Epithelial cell of proximal tubule (primary cell): ENCODE data around the gene ASB14. TPM values are rescaled to one million over a fixed set of nuclear protein-coding genes. Genes with fewer than 3 reads are reported as not detected.

Experiments used
- DNase-seq: peaks from one replicate; pipeline ENCODE4 v3.0.0-alpha.2; 2011; ENCODE audit warnings: low read depth
- H3K4me3 ChIP-seq: 2 replicates; pipeline ENCODE4 v1.5.1; 2011; ENCODE audit warnings: low read depth, mild to moderate bottlenecking, low read length
- total RNA-seq: library from RNA; depleted of rRNA; stranded (reverse); fragments of >200 nt; gene quantifications from 2 replicates; pipeline ENCODE4 v1.2.3, GENCODE V29; 2015
- TF ChIP-seq, protein P1 (sequence below): conservative IDR thresholded peaks from 2 replicates; pipeline ENCODE4 v1.5.1; 2012; ENCODE audit warnings: low read depth, mild to moderate bottlenecking, low read length

The ASB14 gene
- total RNA-seq, 1 donor from 2014 or later = not detected

GRCh38 chr3:57227930-57228751 is 64.3 kb downstream of the ASB14 start:
- DNase-seq = no peak
- H3K4me3 ChIP-seq = peak overlapping the region; percentile 92
- TF ChIP-seq, protein P1, sequence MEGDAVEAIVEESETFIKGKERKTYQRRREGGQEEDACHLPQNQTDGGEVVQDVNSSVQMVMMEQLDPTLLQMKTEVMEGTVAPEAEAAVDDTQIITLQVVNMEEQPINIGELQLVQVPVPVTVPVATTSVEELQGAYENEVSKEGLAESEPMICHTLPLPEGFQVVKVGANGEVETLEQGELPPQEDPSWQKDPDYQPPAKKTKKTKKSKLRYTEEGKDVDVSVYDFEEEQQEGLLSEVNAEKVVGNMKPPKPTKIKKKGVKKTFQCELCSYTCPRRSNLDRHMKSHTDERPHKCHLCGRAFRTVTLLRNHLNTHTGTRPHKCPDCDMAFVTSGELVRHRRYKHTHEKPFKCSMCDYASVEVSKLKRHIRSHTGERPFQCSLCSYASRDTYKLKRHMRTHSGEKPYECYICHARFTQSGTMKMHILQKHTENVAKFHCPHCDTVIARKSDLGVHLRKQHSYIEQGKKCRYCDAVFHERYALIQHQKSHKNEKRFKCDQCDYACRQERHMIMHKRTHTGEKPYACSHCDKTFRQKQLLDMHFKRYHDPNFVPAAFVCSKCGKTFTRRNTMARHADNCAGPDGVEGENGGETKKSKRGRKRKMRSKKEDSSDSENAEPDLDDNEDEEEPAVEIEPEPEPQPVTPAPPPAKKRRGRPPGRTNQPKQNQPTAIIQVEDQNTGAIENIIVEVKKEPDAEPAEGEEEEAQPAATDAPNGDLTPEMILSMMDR = no peak

- no peak for DNase-seq
- peak within 1 kb of the TSS; percentile 92 for H3K4me3 ChIP-seq
- TF ChIP-seq, protein P1 = no peak
Observed at GRCh38 chr3:57227204-57227929, 65.1 kb downstream of the ASB14 start, which contains the start of gene APPL1. Gene APPL1 (plus strand): TSS chr3:57227729. CDS start chr3:57227884, 155 bp downstream.

- TF ChIP-seq, protein P1 = no peak
- H3K4me3 ChIP-seq = no peak overlapping the region
- no peak for DNase-seq
Observed at GRCh38 chr3:57226176-57226575, 66.3 kb downstream of the ASB14 start.

DNA sequence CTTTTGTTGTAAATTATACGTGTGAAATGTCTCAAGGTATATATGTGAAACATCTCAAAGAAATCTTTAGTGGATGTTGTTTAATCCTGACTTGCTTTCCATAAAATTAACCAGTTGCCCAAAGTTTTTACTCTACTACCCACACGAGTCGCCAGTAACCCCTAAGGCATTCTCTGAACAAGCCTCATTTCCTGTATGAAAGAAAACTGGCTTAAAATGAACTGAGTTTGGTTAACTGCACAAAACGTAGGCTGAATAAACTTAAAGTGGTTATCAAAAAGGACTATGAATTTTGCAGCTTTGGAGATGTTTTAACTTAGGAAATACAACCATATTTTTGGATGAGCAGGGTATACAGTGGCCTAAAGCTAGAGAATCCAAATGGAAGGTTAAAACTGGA is 67.6 kb downstream of the ASB14 start:
- DNase-seq = no peak
- TF ChIP-seq, protein P1 = no peak
- no peak overlapping the region for H3K4me3 ChIP-seq

DNA sequence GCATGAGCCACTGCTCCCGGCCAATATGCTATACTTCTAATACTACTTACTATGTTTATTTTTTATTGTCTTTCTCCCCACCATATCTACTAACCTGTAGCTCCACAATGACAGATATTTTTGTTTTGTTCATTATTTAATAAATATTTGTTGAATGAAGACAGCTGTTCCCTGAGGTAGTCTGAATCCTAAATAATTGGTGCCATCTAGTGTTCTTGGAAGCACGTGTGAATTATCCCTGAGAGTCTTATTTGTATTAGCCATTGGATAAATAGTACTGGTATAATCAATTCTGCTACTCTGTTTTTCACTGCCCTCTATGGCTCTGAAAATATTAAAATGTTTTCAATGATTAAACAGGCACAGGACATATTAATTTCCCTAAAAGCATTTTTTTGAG is 70.6 kb downstream of the ASB14 start:
- TF ChIP-seq, protein P1 = peak; percentile 54
- H3K4me3 ChIP-seq = no peak overlapping the region
- DNase-seq = no peak

Other genes with a start within 250 kb of the ASB14 start
- 0.06 and 0.43 TPM in 2 replicates for gene SPATA12, start 232.0 kb downstream of the ASB14 start, total RNA-seq
- gene IL17RD, start 127.3 kb downstream of the ASB14 start, total RNA-seq = 13.2 and 28.2 TPM in 2 replicates
- 0.14 TPM in 1 of 2 replicates, not detected in the other for gene HESX1, start 92.7 kb downstream of the ASB14 start, total RNA-seq
- gene APPL1, start 65.0 kb downstream of the ASB14 start, total RNA-seq = 27.0 and 30.9 TPM in 2 replicates